ENCODE measurements around the gene DAB1. TPM values are rescaled to one million over a fixed set of nuclear protein-coding genes. Genes with fewer than 3 reads are reported as not detected.

DAB1 gene
- total RNA-seq, 3 donors from 2014 or later (not counting 1 experiment from before 2014, with no cell fraction given), result 0.41 TPM; not detected in 2

DNA sequence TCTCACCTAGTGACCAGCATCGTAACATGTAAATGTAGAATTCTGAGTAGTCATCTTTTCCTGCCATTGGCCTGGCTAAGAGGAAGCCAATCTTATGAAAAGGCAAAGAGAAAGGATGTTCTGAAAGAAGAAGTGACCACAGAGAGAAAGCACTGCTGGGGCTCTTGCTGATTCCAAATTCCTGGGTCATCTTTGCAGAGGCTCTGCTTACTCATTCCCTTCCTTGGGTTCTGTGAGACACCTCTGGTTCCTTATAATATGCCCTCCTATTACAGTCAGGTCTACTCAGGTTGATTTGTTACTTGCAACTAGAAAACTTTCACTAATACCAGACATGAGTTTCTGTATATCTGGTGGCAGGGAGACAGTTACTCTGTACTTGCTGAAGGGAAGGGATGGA, 259.3 kb downstream of the DAB1 start:
- Histone ChIP-seq H3K4me3 (ENCODE audit: low read length) (no peak overlapping the region), H3K27me3 (ENCODE audit: control insufficient read depth, insufficient read depth, low read length) (no peaks in the 10 kb centered on the region), H3K36me3 (ENCODE audit: control insufficient read depth, insufficient read depth, low read length) (no peaks in the 10 kb centered on the region), H3K4me1 (ENCODE audit: control insufficient read depth, insufficient read depth, low read length) (no peaks in the 10 kb centered on the region), H3K9me3 (ENCODE audit: control insufficient read depth, insufficient read depth, low read length) (no peaks in the 10 kb centered on the region), H3K27ac (ENCODE audit: low read length) (no peak overlapping the region)
- H3K4me3 Mint-ChIP-seq, result no peak overlapping the region
- TF ChIP-seq, protein P1, sequence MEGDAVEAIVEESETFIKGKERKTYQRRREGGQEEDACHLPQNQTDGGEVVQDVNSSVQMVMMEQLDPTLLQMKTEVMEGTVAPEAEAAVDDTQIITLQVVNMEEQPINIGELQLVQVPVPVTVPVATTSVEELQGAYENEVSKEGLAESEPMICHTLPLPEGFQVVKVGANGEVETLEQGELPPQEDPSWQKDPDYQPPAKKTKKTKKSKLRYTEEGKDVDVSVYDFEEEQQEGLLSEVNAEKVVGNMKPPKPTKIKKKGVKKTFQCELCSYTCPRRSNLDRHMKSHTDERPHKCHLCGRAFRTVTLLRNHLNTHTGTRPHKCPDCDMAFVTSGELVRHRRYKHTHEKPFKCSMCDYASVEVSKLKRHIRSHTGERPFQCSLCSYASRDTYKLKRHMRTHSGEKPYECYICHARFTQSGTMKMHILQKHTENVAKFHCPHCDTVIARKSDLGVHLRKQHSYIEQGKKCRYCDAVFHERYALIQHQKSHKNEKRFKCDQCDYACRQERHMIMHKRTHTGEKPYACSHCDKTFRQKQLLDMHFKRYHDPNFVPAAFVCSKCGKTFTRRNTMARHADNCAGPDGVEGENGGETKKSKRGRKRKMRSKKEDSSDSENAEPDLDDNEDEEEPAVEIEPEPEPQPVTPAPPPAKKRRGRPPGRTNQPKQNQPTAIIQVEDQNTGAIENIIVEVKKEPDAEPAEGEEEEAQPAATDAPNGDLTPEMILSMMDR (IDR thresholded peaks at IDR 0.05), result no peak
- no peaks in the 10 kb centered on the region for H3K9me3 Mint-ChIP-seq
- H3K27me3 Mint-ChIP-seq (ENCODE audit: low read depth in 2 of 2), result peaks cover 12 to 22% of the 10 kb centered on the region in 2 donors
- no peak for ATAC-seq
- 93% methylated on average over 1 of the region's 1 CpG for WGBS (ENCODE audit: insufficient coverage)
- intact Hi-C loops (cut with micrococcal nuclease), result no loop called here
- DNase-seq, result no peak
- H3K27ac Mint-ChIP-seq, result no peak overlapping the region
- H3K4me1 Mint-ChIP-seq, result no peaks in the 10 kb centered on the region
- H3K36me3 Mint-ChIP-seq, result no peaks in the 10 kb centered on the region

DNA sequence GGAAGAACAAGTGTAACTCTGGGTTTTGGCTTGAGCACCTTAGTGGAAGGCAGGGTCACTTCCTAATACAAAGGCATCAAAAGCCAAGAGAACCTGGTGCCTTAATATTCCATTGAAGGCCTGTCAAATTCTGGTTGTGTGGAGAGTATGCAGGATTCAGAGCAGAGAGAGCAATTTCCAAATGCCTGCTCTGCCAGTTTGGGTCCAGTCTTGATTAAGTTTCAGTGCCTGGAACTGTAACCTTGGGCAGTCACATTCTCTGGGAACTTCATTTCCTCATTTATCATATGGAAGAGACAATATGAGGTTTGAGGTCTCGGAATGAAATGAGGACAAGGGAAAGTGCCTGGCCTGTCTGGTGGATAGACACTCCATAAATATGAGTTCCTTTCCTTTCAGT, 260.1 kb downstream of the DAB1 start:
- Histone ChIP-seq H3K36me3 (ENCODE audit: control insufficient read depth, insufficient read depth, low read length) (no peaks in the 10 kb centered on the region), H3K27me3 (ENCODE audit: control insufficient read depth, insufficient read depth, low read length) (no peaks in the 10 kb centered on the region), H3K9me3 (ENCODE audit: control insufficient read depth, insufficient read depth, low read length) (no peaks in the 10 kb centered on the region), H3K27ac (ENCODE audit: low read length) (no peak overlapping the region), H3K4me3 (ENCODE audit: low read length) (no peak overlapping the region), H3K4me1 (ENCODE audit: control insufficient read depth, insufficient read depth, low read length) (no peaks in the 10 kb centered on the region)
- no peak for DNase-seq
- H3K27ac Mint-ChIP-seq, result no peak overlapping the region
- no peak for ATAC-seq
- no peaks in the 10 kb centered on the region for H3K36me3 Mint-ChIP-seq
- intact Hi-C loops (cut with micrococcal nuclease), result no loop called here
- no peaks in the 10 kb centered on the region for H3K9me3 Mint-ChIP-seq
- WGBS (ENCODE audit: insufficient coverage), result 100% methylated on average over 1 of the region's 1 CpG
- no peak overlapping the region for H3K4me3 Mint-ChIP-seq
- TF ChIP-seq, protein P1 (IDR thresholded peaks at IDR 0.05), result no peak
- H3K27me3 Mint-ChIP-seq (ENCODE audit: low read depth in 2 of 2), result peaks cover 12 to 22% of the 10 kb centered on the region in 2 donors
- no peaks in the 10 kb centered on the region for H3K4me1 Mint-ChIP-seq

DNA sequence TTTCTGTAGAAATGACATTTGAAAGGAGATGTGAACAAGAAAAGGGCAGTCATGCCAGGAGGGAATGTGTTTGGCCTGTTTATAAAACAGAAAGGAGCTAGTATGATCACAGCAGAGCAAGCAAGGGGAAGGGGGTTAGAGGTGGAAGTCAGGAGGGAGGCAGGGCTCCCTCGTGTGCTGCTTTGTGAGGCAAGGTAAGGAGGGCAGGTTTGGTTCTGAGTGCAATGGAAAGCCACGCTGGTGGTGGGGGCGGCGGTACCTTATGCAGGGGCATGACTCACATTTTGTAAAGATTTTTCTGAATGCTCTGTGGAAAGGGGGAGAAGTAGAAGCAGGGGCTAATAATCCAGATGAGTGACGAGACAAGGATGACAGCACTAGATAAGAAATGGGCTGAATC, 260.5 kb downstream of the DAB1 start:
- Mint-ChIP-seq H3K9me3 (no peaks in the 10 kb centered on the region), H3K27me3 (ENCODE audit: low read depth in 2 of 2) (peaks cover 9 to 20% of the 10 kb centered on the region in 2 donors), H3K4me3 (no peak overlapping the region), H3K27ac (no peak overlapping the region), H3K36me3 (no peaks in the 10 kb centered on the region), H3K4me1 (peaks cover 0 to under 1% of the 10 kb centered on the region in 2 donors)
- ATAC-seq, result no peak
- TF ChIP-seq, protein P1 (IDR thresholded peaks at IDR 0.05), result no peak
- Histone ChIP-seq H3K36me3 (ENCODE audit: control insufficient read depth, insufficient read depth, low read length) (no peaks in the 10 kb centered on the region), H3K9me3 (ENCODE audit: control insufficient read depth, insufficient read depth, low read length) (no peaks in the 10 kb centered on the region), H3K4me3 (ENCODE audit: low read length) (no peak overlapping the region), H3K27me3 (ENCODE audit: control insufficient read depth, insufficient read depth, low read length) (no peaks in the 10 kb centered on the region), H3K4me1 (ENCODE audit: control insufficient read depth, insufficient read depth, low read length) (no peaks in the 10 kb centered on the region), H3K27ac (ENCODE audit: low read length) (no peak overlapping the region)
- no peak for DNase-seq
- WGBS (ENCODE audit: insufficient coverage), result 58% methylated on average over 5 of the region's 5 CpGs
- intact Hi-C loops (cut with micrococcal nuclease), result no loop called here

DNA sequence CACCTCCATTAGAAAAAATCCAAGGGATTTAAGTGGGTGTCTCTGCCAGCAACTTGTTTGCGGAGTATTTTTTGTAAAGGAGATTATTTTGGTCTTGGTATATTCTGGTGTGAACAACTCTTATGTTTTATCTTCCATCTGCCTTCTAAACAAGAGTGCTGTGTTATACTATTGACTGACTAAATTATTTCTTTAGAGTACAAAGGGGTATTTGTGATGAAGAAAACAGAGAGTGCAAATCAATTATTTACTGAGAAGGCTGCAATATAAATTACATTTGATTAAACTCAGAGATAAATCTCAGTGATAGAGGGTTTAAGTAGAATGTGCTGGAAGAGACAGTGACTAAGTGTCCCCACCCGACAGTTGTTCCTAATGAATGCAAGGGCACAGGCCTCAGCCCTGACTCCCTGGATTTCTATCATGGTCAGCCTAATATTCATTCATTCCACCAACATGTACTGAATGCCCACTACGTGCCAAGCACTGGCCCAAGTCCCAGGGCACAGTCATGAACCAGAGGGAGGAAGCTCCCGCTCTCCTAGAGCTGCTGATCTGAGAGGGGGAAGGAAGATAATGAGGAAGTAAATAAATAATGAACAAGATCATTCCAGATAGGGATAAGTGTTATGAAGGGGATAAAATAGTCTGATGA, 261.1 kb downstream of the DAB1 start:
- no peaks in the 10 kb centered on the region for H3K36me3 Mint-ChIP-seq
- Histone ChIP-seq H3K27me3 (ENCODE audit: control insufficient read depth, insufficient read depth, low read length) (no peaks in the 10 kb centered on the region), H3K27ac (ENCODE audit: low read length) (no peak overlapping the region), H3K9me3 (ENCODE audit: control insufficient read depth, insufficient read depth, low read length) (no peaks in the 10 kb centered on the region), H3K4me1 (ENCODE audit: control insufficient read depth, insufficient read depth, low read length) (no peaks in the 10 kb centered on the region), H3K36me3 (ENCODE audit: control insufficient read depth, insufficient read depth, low read length) (no peaks in the 10 kb centered on the region), H3K4me3 (ENCODE audit: low read length) (no peak overlapping the region)
- WGBS (ENCODE audit: insufficient coverage), result 69% methylated on average over 3 of the region's 4 CpGs
- ATAC-seq (no peak), DNase-seq (no peak)
- peaks cover 8 to 16% of the 10 kb centered on the region in 2 donors for H3K27me3 Mint-ChIP-seq (ENCODE audit: low read depth in 2 of 2)
- H3K4me3 Mint-ChIP-seq, result no peak overlapping the region
- no peaks in the 10 kb centered on the region for H3K9me3 Mint-ChIP-seq
- H3K4me1 Mint-ChIP-seq, result peaks cover 0 to 6% of the 10 kb centered on the region in 2 donors
- intact Hi-C loops (cut with micrococcal nuclease), result no loop called here
- TF ChIP-seq, protein P1 (IDR thresholded peaks at IDR 0.05), result no peak
- no peak overlapping the region for H3K27ac Mint-ChIP-seq

All from natural killer cell (primary cell).